ENCODE data around the gene SUN2. TPM values are rescaled to one million over a fixed set of nuclear protein-coding genes. Genes with fewer than 3 reads are reported as not detected.

The SUN2 gene
- total and polyA plus RNA-seq, 9 of the 15 experiments (the other 6 are each of a cell fraction or from before 2014, with no cell fraction given): 0.11 to 42.6 (median 16.7) TPM

DNA sequence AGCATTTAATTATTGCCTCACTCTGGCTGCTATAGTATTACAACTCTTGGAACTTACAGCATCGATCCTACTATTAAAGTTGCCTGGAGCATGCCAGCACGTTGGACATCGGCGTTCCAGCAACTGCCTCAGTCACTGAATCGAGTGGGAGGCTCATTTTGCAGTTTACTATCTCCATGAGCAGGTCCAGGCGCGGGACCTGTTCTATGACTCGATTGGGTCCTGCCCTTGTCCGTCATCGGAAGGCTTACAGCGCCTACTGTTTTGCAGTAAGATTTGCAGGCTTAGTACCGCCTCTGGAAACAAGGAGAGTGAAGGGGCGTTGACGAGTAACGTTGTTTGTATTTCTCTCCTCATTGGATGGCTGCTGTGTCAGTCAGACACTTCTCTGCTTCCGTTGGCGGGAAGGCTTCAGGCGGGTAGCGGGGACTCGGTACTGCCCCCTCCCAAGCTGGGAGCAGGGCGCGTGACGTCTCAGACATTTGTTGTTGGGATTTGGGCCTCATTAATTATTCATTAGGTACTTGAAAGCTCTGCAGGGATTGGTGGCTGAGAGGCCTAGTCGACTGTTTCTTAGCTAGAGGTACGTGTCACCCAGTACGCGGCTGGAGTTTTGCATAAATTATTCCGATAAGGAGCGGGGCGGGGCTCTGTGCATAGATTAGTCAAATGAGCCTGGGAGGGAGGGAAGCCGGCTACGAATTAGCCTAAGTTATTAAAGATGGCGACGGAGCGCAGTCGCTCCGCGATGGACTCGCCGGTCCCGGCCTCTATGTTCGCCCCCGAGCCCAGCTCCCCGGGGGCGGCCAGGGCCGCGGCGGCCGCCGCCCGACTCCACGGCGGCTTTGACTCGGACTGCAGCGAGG is 50.3 kb downstream of the SUN2 start, which contains the start of gene GTPBP1 (continued):
- TF ChIP-seq MYC (IDR thresholded peaks at IDR 0.05; ENCODE audit: low read depth, low read length) (peak; percentile 61), MYC (CRISPR knock-in tag; IDR thresholded peaks at IDR 0.05; ENCODE audit: borderline replicate concordance, low read depth) (no peak), RNF219 (CRISPR knock-in tag; IDR thresholded peaks at IDR 0.05) (no peak), SNRNP70 (optimal IDR thresholded peaks at IDR 0.05; ENCODE audit: low read depth, low read length) (no peak), GABPB1 (CRISPR knock-in tag; IDR thresholded peaks at IDR 0.05) (no peak), ETV6 (IDR thresholded peaks at IDR 0.05; ENCODE audit: borderline replicate concordance in 1 of 2, low read depth in 2 of 2, low read length in 1 of 2) (no peak), ETV6 (CRISPR knock-in tag; IDR thresholded peaks at IDR 0.05; ENCODE audit: borderline replicate concordance) (no peak), ZNF232 (CRISPR knock-in tag; IDR thresholded peaks at IDR 0.05) (no peak), ADNP (tag; IDR thresholded peaks at IDR 0.05) (no peak)
- TF ChIP-seq, protein P1, sequence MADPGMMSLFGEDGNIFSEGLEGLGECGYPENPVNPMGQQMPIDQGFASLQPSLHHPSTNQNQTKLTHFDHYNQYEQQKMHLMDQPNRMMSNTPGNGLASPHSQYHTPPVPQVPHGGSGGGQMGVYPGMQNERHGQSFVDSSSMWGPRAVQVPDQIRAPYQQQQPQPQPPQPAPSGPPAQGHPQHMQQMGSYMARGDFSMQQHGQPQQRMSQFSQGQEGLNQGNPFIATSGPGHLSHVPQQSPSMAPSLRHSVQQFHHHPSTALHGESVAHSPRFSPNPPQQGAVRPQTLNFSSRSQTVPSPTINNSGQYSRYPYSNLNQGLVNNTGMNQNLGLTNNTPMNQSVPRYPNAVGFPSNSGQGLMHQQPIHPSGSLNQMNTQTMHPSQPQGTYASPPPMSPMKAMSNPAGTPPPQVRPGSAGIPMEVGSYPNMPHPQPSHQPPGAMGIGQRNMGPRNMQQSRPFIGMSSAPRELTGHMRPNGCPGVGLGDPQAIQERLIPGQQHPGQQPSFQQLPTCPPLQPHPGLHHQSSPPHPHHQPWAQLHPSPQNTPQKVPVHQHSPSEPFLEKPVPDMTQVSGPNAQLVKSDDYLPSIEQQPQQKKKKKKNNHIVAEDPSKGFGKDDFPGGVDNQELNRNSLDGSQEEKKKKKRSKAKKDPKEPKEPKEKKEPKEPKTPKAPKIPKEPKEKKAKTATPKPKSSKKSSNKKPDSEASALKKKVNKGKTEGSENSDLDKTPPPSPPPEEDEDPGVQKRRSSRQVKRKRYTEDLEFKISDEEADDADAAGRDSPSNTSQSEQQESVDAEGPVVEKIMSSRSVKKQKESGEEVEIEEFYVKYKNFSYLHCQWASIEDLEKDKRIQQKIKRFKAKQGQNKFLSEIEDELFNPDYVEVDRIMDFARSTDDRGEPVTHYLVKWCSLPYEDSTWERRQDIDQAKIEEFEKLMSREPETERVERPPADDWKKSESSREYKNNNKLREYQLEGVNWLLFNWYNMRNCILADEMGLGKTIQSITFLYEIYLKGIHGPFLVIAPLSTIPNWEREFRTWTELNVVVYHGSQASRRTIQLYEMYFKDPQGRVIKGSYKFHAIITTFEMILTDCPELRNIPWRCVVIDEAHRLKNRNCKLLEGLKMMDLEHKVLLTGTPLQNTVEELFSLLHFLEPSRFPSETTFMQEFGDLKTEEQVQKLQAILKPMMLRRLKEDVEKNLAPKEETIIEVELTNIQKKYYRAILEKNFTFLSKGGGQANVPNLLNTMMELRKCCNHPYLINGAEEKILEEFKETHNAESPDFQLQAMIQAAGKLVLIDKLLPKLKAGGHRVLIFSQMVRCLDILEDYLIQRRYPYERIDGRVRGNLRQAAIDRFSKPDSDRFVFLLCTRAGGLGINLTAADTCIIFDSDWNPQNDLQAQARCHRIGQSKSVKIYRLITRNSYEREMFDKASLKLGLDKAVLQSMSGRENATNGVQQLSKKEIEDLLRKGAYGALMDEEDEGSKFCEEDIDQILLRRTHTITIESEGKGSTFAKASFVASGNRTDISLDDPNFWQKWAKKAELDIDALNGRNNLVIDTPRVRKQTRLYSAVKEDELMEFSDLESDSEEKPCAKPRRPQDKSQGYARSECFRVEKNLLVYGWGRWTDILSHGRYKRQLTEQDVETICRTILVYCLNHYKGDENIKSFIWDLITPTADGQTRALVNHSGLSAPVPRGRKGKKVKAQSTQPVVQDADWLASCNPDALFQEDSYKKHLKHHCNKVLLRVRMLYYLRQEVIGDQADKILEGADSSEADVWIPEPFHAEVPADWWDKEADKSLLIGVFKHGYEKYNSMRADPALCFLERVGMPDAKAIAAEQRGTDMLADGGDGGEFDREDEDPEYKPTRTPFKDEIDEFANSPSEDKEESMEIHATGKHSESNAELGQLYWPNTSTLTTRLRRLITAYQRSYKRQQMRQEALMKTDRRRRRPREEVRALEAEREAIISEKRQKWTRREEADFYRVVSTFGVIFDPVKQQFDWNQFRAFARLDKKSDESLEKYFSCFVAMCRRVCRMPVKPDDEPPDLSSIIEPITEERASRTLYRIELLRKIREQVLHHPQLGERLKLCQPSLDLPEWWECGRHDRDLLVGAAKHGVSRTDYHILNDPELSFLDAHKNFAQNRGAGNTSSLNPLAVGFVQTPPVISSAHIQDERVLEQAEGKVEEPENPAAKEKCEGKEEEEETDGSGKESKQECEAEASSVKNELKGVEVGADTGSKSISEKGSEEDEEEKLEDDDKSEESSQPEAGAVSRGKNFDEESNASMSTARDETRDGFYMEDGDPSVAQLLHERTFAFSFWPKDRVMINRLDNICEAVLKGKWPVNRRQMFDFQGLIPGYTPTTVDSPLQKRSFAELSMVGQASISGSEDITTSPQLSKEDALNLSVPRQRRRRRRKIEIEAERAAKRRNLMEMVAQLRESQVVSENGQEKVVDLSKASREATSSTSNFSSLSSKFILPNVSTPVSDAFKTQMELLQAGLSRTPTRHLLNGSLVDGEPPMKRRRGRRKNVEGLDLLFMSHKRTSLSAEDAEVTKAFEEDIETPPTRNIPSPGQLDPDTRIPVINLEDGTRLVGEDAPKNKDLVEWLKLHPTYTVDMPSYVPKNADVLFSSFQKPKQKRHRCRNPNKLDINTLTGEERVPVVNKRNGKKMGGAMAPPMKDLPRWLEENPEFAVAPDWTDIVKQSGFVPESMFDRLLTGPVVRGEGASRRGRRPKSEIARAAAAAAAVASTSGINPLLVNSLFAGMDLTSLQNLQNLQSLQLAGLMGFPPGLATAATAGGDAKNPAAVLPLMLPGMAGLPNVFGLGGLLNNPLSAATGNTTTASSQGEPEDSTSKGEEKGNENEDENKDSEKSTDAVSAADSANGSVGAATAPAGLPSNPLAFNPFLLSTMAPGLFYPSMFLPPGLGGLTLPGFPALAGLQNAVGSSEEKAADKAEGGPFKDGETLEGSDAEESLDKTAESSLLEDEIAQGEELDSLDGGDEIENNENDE (IDR thresholded peaks at IDR 0.05; ENCODE audit: low read depth, low read length): no peak
- TF ChIP-seq, protein P2, sequence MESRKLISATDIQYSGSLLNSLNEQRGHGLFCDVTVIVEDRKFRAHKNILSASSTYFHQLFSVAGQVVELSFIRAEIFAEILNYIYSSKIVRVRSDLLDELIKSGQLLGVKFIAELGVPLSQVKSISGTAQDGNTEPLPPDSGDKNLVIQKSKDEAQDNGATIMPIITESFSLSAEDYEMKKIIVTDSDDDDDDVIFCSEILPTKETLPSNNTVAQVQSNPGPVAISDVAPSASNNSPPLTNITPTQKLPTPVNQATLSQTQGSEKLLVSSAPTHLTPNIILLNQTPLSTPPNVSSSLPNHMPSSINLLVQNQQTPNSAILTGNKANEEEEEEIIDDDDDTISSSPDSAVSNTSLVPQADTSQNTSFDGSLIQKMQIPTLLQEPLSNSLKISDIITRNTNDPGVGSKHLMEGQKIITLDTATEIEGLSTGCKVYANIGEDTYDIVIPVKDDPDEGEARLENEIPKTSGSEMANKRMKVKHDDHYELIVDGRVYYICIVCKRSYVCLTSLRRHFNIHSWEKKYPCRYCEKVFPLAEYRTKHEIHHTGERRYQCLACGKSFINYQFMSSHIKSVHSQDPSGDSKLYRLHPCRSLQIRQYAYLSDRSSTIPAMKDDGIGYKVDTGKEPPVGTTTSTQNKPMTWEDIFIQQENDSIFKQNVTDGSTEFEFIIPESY (CRISPR knock-in tag; IDR thresholded peaks at IDR 0.05): no peak
